ENCODE data around the gene KIAA1217.
A peak's percentile ranks its signal among the peaks of the same experiment; 100 is the strongest.

The KIAA1217 gene

DNA sequence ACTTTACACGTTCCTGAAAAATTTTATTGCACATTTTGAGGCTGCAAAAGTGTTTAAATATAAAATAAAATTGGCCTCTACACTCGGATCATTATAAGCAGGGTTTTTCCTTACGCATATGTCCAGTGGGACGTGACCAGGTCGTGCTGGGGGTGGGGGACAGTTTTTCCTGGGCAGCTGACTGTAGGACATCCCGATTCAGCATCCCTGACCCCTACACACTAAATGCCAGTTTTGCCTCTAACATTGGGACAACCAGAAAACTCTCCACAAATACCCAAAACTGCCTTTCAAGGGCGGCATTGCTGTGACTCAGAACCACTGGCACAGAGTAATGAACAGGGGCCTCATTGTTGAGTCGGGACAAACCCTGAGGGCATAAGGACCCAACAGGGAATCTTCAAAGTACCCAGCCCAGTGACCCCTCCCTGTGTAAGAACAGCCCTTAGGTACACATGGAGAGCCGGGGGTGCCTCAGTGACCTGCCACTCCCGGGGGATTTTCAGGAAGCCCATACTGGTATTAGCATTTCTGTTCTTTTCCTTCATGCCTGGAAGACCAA lies 344.2 kb downstream of the KIAA1217 start:
- TF ChIP-seq, protein P1, sequence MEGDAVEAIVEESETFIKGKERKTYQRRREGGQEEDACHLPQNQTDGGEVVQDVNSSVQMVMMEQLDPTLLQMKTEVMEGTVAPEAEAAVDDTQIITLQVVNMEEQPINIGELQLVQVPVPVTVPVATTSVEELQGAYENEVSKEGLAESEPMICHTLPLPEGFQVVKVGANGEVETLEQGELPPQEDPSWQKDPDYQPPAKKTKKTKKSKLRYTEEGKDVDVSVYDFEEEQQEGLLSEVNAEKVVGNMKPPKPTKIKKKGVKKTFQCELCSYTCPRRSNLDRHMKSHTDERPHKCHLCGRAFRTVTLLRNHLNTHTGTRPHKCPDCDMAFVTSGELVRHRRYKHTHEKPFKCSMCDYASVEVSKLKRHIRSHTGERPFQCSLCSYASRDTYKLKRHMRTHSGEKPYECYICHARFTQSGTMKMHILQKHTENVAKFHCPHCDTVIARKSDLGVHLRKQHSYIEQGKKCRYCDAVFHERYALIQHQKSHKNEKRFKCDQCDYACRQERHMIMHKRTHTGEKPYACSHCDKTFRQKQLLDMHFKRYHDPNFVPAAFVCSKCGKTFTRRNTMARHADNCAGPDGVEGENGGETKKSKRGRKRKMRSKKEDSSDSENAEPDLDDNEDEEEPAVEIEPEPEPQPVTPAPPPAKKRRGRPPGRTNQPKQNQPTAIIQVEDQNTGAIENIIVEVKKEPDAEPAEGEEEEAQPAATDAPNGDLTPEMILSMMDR (IDR thresholded peaks at IDR 0.05; ENCODE audit: control insufficient read depth, insufficient read depth, low read depth, low read length, missing control alignments): no peak
- H3K4me3 ChIP-seq (ENCODE audit: control insufficient read depth, low read depth, low read length): no peak overlapping the region
- no peak for DNase-seq (ENCODE audit: low read depth)

DNA sequence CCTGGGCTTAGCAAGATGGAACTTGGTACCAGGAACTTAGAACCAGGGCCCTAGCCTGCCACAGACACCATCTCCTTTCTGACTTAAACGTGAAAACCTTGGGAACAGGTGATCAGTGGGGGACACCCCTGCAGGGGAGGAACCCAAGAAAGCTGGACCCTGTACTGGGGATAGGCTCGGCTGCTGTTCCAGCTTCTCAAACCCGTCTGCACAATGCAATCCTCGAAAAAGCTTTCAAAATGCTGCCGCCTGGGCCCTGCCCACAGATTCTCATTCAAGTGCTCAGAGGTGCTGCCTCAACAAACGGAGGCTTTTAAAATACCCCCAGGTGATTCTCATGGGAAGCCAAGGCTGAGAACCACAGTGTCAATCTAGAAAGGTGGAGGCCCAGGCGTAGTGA lies 345.1 kb downstream of the KIAA1217 start:
- H3K4me3 ChIP-seq (ENCODE audit: control insufficient read depth, low read depth, low read length): no peak overlapping the region
- no peak for DNase-seq (ENCODE audit: low read depth)
- TF ChIP-seq, protein P1 (IDR thresholded peaks at IDR 0.05; ENCODE audit: control insufficient read depth, insufficient read depth, low read depth, low read length, missing control alignments): no peak

DNA sequence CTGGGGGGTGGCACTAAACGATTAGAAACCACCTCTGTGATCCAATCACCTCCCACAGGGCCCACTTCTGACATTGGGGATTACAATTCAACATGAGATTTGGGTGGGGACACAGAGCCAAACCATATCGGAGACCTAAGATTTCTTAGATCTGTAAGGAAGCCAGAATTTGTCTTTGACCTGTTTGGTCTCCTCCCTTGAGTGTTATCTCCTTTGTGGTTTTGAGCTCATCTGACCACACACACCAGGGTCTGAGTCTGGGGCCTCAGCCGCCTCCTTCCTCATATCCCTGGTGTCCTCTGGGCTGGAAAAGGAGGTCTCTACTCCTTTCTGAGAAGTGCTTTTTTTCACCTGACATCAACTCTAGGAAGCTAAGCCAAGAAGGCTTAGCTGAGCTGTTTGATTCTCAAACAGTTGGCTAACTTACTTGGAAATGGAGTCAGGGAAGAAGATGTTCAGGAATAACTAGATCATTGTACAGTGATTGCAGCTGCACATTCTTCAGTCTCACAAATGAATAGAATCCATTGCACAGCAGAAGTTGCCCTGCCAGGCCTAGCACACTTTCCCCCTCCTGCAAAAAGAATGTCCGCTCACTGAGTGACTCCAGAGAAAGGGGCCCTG lies 347.3 kb downstream of the KIAA1217 start:
- TF ChIP-seq, protein P1 (IDR thresholded peaks at IDR 0.05; ENCODE audit: control insufficient read depth, insufficient read depth, low read depth, low read length, missing control alignments): no peak
- no peak for DNase-seq (ENCODE audit: low read depth)
- H3K4me3 ChIP-seq (ENCODE audit: control insufficient read depth, low read depth, low read length): no peak overlapping the region

DNA sequence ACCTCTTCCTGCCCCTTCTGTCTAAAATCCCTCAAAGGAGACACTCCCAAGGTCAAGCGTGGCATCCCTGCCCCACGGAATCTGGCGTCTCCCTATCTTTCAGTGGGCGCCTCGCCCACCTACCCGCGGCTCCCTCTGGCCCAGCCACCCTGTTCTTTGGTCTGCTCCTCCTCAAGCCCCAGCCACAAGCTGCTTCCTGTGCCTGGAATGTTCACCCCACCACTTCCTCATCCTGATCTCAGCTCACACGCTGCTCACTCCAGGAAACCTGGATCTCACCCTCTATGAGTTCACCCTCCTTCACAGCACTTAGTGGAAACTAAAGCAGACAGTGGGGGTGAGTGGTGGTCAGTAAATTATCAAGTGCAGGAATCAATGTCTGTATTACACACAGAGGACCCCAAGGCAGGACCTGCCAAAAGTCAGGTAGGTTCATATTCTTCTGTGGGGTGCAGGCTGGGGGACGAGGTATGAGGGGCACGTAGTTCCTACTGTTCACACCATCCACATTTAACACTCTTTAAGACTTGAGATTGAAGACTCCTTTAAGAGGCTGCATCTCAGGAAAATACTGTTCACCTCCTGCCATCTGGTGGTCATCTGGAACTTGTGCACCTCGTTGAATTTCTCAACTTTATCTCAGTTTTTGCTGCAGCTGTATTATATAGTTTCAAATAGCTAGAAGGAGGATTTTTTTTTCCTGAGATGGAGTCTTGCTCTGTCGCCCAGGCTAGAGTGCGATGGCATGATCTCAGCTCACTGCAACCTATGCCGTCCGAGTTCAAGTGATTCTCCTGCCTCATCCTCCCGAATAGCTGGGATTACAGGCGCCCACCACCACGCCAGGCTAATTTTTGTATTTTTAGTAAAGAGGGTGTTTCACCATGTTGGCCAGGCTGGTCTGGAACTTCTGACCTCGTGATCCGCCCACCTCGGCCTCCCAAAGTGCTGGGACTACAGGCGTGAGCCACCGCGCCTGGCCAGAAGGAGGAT lies 348.1 kb downstream of the KIAA1217 start:
- no peak overlapping the region for H3K4me3 ChIP-seq (ENCODE audit: control insufficient read depth, low read depth, low read length)
- DNase-seq (ENCODE audit: low read depth): peak; percentile 66
- TF ChIP-seq, protein P1 (IDR thresholded peaks at IDR 0.05; ENCODE audit: control insufficient read depth, insufficient read depth, low read depth, low read length, missing control alignments): peak; percentile 73

DNA sequence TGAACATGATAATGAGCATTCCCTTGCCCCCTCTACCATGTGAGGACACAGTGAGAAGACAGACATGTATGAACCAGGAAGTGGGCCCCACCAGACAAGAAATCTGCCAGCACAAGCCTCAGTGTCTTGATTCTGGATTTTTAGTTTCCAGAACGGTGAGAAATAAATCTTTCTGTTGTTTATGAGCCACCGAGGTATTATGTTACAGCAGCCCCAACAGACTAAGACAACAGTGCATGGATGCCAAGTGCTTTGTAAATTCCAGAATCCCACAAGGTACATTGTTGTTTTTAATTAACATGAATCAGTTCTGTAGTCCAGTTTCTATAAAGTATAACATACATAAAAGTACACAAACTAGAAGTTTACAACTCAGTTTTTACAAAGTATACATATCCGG lies 352.5 kb downstream of the KIAA1217 start:
- peak; percentile 10 for DNase-seq (ENCODE audit: low read depth)
- H3K4me3 ChIP-seq (ENCODE audit: control insufficient read depth, low read depth, low read length): no peak overlapping the region
- TF ChIP-seq, protein P1 (IDR thresholded peaks at IDR 0.05; ENCODE audit: control insufficient read depth, insufficient read depth, low read depth, low read length, missing control alignments): no peak

DNA sequence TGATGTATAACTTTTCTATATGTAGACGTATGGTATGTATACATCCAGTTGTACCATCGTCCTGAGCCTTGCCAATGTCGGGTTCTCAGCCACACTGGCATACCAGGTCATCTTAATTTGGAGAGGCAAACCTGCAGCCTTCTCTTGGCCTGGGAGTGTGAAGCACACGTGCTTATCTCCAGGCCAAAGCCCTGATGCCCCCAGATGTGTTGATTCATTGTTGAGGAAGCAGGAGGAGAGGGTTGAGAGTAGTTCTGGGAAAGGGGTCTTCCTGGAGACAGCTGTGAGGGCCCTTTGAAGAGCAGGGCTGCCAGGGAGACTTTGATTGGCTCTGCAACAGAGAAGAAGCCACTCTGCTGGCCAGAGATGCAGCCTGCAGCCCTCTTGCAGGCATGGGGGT lies 359.1 kb downstream of the KIAA1217 start:
- H3K4me3 ChIP-seq (ENCODE audit: control insufficient read depth, low read depth, low read length): no peak overlapping the region
- DNase-seq (ENCODE audit: low read depth): no peak
- TF ChIP-seq, protein P1 (IDR thresholded peaks at IDR 0.05; ENCODE audit: control insufficient read depth, insufficient read depth, low read depth, low read length, missing control alignments): no peak
